K562 (cell line): Measurements from ENCODE around the gene PPIL1. TPM values are rescaled to one million over a fixed set of nuclear protein-coding genes. Genes with fewer than 3 reads are reported as not detected.

Source experiments
- ATAC-seq: fragments of 200-7000 bp; cut with Tn5 transposase; 3 replicates; pipeline ENCODE4 v1.9.1; 2020; ENCODE audit warnings: moderate library complexity
- BruUV-seq: library from RNA; stranded (reverse); fragments of 400-500 nt; replicated peaks from 2 replicates; lab custom pipeline; 2021; lab: Mats Ljungman, UMichigan
- CTCF ChIA-PET: fragments of 300-600 bp; formaldehyde crosslinking; extraction: SDS; loops from one replicate; lab custom pipeline; 2021; ENCODE audit warnings: low intra/inter-chr PET ratio; lab: Yijun Ruan, JAX
- POLR2A ChIA-PET: fragments of 300-600, 350-650 bp; sonication (Branson Sonifier 250); formaldehyde crosslinking; extraction: SDS; loops from one replicate; lab custom pipeline; 2021; ENCODE audit warnings: antibody characterized with exemption, inconsistent platforms; lab: Yijun Ruan, JAX
- DNase-seq, 4 experiments: peaks; one replicate each; pipeline versions ENCODE4 v3.0.0 to v3.0.0-alpha.2; 2011 to 2018; ENCODE audit warnings: low spot score in 3 of 4, mixed read lengths in 3 of 4; ENCODE audit errors: extremely low read depth in 1 of 4
- FAIRE-seq: peaks from 2 replicates; lab custom pipeline; 2011; peaks lifted over from hg19 to GRCh38; lab: Jason Lieb, UNC
- H2AFZ ChIP-seq: 2 replicates; pipeline ENCODE4 v1.6.0; 2011; ENCODE audit warnings: low read depth, low read length, control low read depth, inconsistent platforms
- H3K27ac ChIP-seq: fragments of 200-600 bp; 3 replicates; pipeline ENCODE4 v1.8.0; 2011; ENCODE audit warnings: low read depth, mild to moderate bottlenecking, control low read depth, inconsistent platforms, low read length, moderate library complexity, mixed read lengths; ENCODE audit errors: extremely low read depth
- H3K27me3 ChIP-seq, 2 experiments: fragments of 300-600 bp in 1 of 2; 2 replicates in 1 of 2; 3 replicates in 1 of 2; pipeline versions ENCODE4 v1.6.0 to v1.8.0; 2011; ENCODE audit warnings: inconsistent platforms in 2 of 2, low read length in 2 of 2, mild to moderate bottlenecking in 1 of 2, mixed read lengths in 1 of 2, moderate library complexity in 1 of 2; ENCODE audit not compliant: control insufficient read depth in 2 of 2, insufficient read depth in 2 of 2
- H3K36me3 ChIP-seq: fragments of 300-600 bp; 3 replicates; pipeline ENCODE4 v1.8.0; 2011; ENCODE audit warnings: mild to moderate bottlenecking, low read length, inconsistent platforms; ENCODE audit not compliant: control insufficient read depth, insufficient read depth
- H3K4me1 ChIP-seq, 2 experiments: fragments of 200-600 bp in 1 of 2; replicated peaks in 1 of 2; 2 replicates in 1 of 2; 3 replicates in 1 of 2; pipeline versions ENCODE4 v1.5.1 to v1.8.0; 2011; ENCODE audit warnings: inconsistent platforms in 2 of 2, low read length in 2 of 2, mild to moderate bottlenecking in 1 of 2, mixed read lengths in 1 of 2, moderate library complexity in 1 of 2; ENCODE audit not compliant: control insufficient read depth in 2 of 2, insufficient read depth in 2 of 2
- H3K4me2 ChIP-seq: 2 replicates; pipeline ENCODE4 v1.6.1; 2011; ENCODE audit warnings: low read length, control low read depth, inconsistent platforms, mixed read lengths; ENCODE audit not compliant: insufficient read depth
- H3K4me3 ChIP-seq: fragments of 200-600 bp; sonication (generic), shearing (Covaris generic); 2 replicates; pipeline ENCODE4 v1.5.1; 2016; ENCODE audit warnings: control low read depth, inconsistent platforms
- H3K79me2 ChIP-seq: fragments of 200-600 bp; 3 replicates; pipeline ENCODE4 v1.8.0; 2011; ENCODE audit warnings: low read length, inconsistent platforms; ENCODE audit not compliant: control insufficient read depth, insufficient read depth
- H3K9ac ChIP-seq, 2 experiments: 2 replicates each; pipeline versions ENCODE4 v1.6.0 to v1.6.1; 2011; ENCODE audit warnings: low read depth in 2 of 2, low read length in 2 of 2, control low read depth in 1 of 2, inconsistent platforms in 1 of 2, mild to moderate bottlenecking in 1 of 2, mixed read lengths in 1 of 2; ENCODE audit not compliant: insufficient read depth in 1 of 2
- H3K9me1 ChIP-seq: one replicate; pipeline ENCODE4 v1.6.0; 2011; ENCODE audit warnings: inconsistent platforms, mild to moderate bottlenecking, low read length, moderate library complexity; ENCODE audit not compliant: control insufficient read depth, insufficient read depth
- H3K9me3 ChIP-seq: replicated peaks from 2 replicates; pipeline ENCODE4 v1.5.1; 2011; ENCODE audit warnings: low read depth, low read length, inconsistent platforms; ENCODE audit not compliant: control insufficient read depth, insufficient read depth
- H4K20me1 ChIP-seq: replicated peaks from 2 replicates; pipeline ENCODE4 v1.6.1; 2011; ENCODE audit warnings: low read length, inconsistent platforms, mixed read lengths; ENCODE audit not compliant: control insufficient read depth, insufficient read depth
- ADNP ChIP-seq: fragments of 200-800 bp; sonication (Bioruptor generic); IDR thresholded peaks from 2 replicates; pipeline ENCODE4 v1.6.1; 2016; ENCODE audit warnings: missing genetic modification characterization, missing compliant biosample characterization
- BCOR ChIP-seq: fragments of 450-650 bp; IDR thresholded peaks from 2 replicates; pipeline ENCODE4 v1.6.1; 2016
- CEBPG ChIP-seq, 3 experiments: fragments of 200-800 bp in 1 of 3; sonication (Bioruptor generic) in 1 of 3; sonication (generic) in 1 of 3; formaldehyde crosslinking in 1 of 3; IDR thresholded peaks in 2 of 3; conservative IDR thresholded peaks in 1 of 3; 2 replicates each; pipeline versions ENCODE4 v1.6.1 to v1.8.0; 2016 to 2022; ENCODE audit warnings: missing compliant biosample characterization in 2 of 3, missing genetic modification characterization in 2 of 3, mild to moderate bottlenecking in 1 of 3, missing genetic modification reagents in 1 of 3
- E2F3 ChIP-seq: fragments of 250-450 bp; sonication (Bioruptor Pico); IDR thresholded peaks from 2 replicates; pipeline ENCODE4 v1.4.0; 2020; ENCODE audit warnings: mild to moderate bottlenecking
- ETV6 ChIP-seq, 3 experiments: fragments of 150-350 bp in 1 of 3; sonication (generic) in 1 of 3; formaldehyde crosslinking in 1 of 3; IDR thresholded peaks; 2 replicates each; pipeline versions ENCODE4 v1.6.1 to v1.8.0; 2014 to 2022; ENCODE audit warnings: borderline replicate concordance in 2 of 3, low read depth in 2 of 3, antibody characterized with exemption in 1 of 3, low read length in 1 of 3, mild to moderate bottlenecking in 1 of 3, missing genetic modification reagents in 1 of 3
- EWSR1 ChIP-seq: fragments of 450-650 bp; IDR thresholded peaks from 2 replicates; pipeline ENCODE4 v1.6.1; 2018; ENCODE audit warnings: borderline replicate concordance, mild to moderate bottlenecking, low read depth, moderate library complexity; ENCODE audit not compliant: partially characterized antibody
- FOS ChIP-seq: IDR thresholded peaks from 3 replicates; pipeline ENCODE4 v1.6.1; 2011; ENCODE audit not compliant: insufficient read length; ENCODE audit errors: extremely low read depth
- GATA2 ChIP-seq: sonication (generic); formaldehyde crosslinking; IDR thresholded peaks from 2 replicates; pipeline ENCODE4 v1.4.0; 2020; ENCODE audit warnings: mild to moderate bottlenecking, missing genetic modification reagents
- HDAC3 ChIP-seq: fragments of 450-650 bp; IDR thresholded peaks from 2 replicates; pipeline ENCODE4 v1.6.1; 2018; ENCODE audit warnings: borderline replicate concordance, mild to moderate bottlenecking, moderate library complexity; ENCODE audit not compliant: partially characterized antibody
- HES1 ChIP-seq: fragments of 450-650 bp; IDR thresholded peaks from 2 replicates; pipeline ENCODE4 v1.6.1; 2016; ENCODE audit warnings: low read depth, mild to moderate bottlenecking, moderate library complexity
- ILK ChIP-seq: fragments of 450-650 bp; IDR thresholded peaks from 2 replicates; pipeline ENCODE4 v1.6.1; 2016; ENCODE audit warnings: missing genetic modification characterization, low read depth, mild to moderate bottlenecking, missing compliant biosample characterization, moderate library complexity, borderline replicate concordance
- KAT7 ChIP-seq: sonication (generic); formaldehyde crosslinking; IDR thresholded peaks from 2 replicates; pipeline ENCODE4 v1.8.0; 2022; ENCODE audit warnings: missing genetic modification reagents, mild to moderate bottlenecking, borderline replicate concordance
- NFRKB ChIP-seq: fragments of 450-650 bp; IDR thresholded peaks from 2 replicates; pipeline ENCODE4 v1.6.1; 2016; ENCODE audit warnings: low read depth
- NR2C2 ChIP-seq, 2 experiments: fragments of 200-800 bp in 1 of 2; sonication (Bioruptor generic) in 1 of 2; sonication (generic) in 1 of 2; formaldehyde crosslinking in 1 of 2; IDR thresholded peaks; 2 replicates each; pipeline versions ENCODE4 v1.6.1 to v1.8.0; 2016 to 2022; ENCODE audit warnings: mild to moderate bottlenecking in 1 of 2, missing compliant biosample characterization in 1 of 2, missing genetic modification characterization in 1 of 2, missing genetic modification reagents in 1 of 2
- RBM25 ChIP-seq: fragments of 200-400 bp; formaldehyde crosslinking; IDR thresholded peaks from 2 replicates; pipeline ENCODE4 v1.6.1; 2018; ENCODE audit warnings: low read length, low read depth, moderate library complexity; ENCODE audit not compliant: severe bottlenecking
- SAFB ChIP-seq: fragments of 200-400 bp; formaldehyde crosslinking; IDR thresholded peaks from 2 replicates; pipeline ENCODE4 v1.6.1; 2017; ENCODE audit warnings: low read depth, low read length, borderline replicate concordance
- STAG1 ChIP-seq: sonication (generic); formaldehyde crosslinking; IDR thresholded peaks from 2 replicates; pipeline ENCODE4 v1.5.0; 2020; ENCODE audit warnings: missing genetic modification reagents, borderline replicate concordance
- TEAD2 ChIP-seq: fragments of 450-650 bp; IDR thresholded peaks from 2 replicates; pipeline ENCODE4 v1.6.1; 2016; ENCODE audit warnings: missing genetic modification characterization, control low read depth, missing compliant biosample characterization
- YBX1 ChIP-seq: fragments of 450-650 bp; IDR thresholded peaks from 2 replicates; pipeline ENCODE4 v1.7.1; 2016; ENCODE audit warnings: mild to moderate bottlenecking
- ZNF311 ChIP-seq: fragments of 250-450 bp; sonication (Bioruptor Pico); IDR thresholded peaks from 2 replicates; pipeline ENCODE4 v1.4.0; 2020; ENCODE audit warnings: mild to moderate bottlenecking, moderate library complexity
- WGBS: fragments of 100-300 bp; shearing (Covaris generic); methylation state at CpG from one replicate; pipeline ENCODE4 v1.1.6; 2016; ENCODE audit warnings: low coverage, mixed read lengths; ENCODE audit not compliant: insufficient coverage; ENCODE audit errors: missing lambda C conversion rate; 5-methylcytosine and 5-hydroxymethylcytosine counted together
- in situ Hi-C: fragments of 300-500 bp; cut with MboI; formaldehyde crosslinking; loops from 4 replicates; pipeline ENCODE4 v1.15.0; 2018; ENCODE audit warnings: inconsistent platforms, mixed read lengths
- intact Hi-C: fragments of 100-400 bp; cut with micrococcal nuclease; formaldehyde crosslinking; loops from 2 replicates; pipeline ENCODE4 v1.14.2; 2022
- polyA plus RNA-seq, 8 experiments: library from polyadenylated mRNA; depleted of rRNA in 4 of 8; stranded (reverse) in 5 of 8; unstranded in 3 of 8; fragments of >200 nt; fragmentation: Nextera tagmentation in 2 of 8; fragmentation: Illumina TruSeq in 1 of 8; extraction: Ambion mirVana in 2 of 8; extraction: Trizol in 1 of 8; gene quantifications; 2 replicates each; pipeline versions ENCODE4 v1.2.1 to v1.2.3, GENCODE V29; 2011 to 2014; ENCODE audit warnings: inconsistent platforms in 1 of 8, missing spikeins in 1 of 8
- total RNA-seq, 7 experiments: library from RNA; depleted of rRNA in 6 of 7; stranded (reverse); fragments of >200 nt in 6 of 7; fragmentation: Illumina TruSeq in 2 of 7; extraction: Trizol in 2 of 7; gene quantifications; 2 replicates each; pipeline versions ENCODE4 v1.2.1 to v1.2.3, GENCODE V29; 2011 to 2021; ENCODE audit warnings: low replicate concordance in 1 of 7

Gene PPIL1
- total and polyA plus RNA-seq, 9 of the 15 experiments (the other 6 are each of a cell fraction or from before 2014, with no cell fraction given), result 65.8 to 205 (median 130) TPM

- TF ChIP-seq KAT7 (CRISPR knock-in tag) (0 out of 2 replicates have a peak, but pooled peaks have one; percentile 23), ILK (tag) (no peak), TEAD2 (tag) (no peak), SAFB (no peak), ETV6 (IDR thresholded peaks at IDR 0.05; ENCODE audit: borderline replicate concordance in 1 of 2, low read depth in 2 of 2, low read length in 1 of 2) (no peak), ETV6 (CRISPR knock-in tag; IDR thresholded peaks at IDR 0.05; ENCODE audit: borderline replicate concordance) (no peak)
- TF ChIP-seq, all 486 proteins: peak for 2
Measured at GRCh38 chr6:36824253-36824652, 50.4 kb downstream of the PPIL1 start (continued).

DNA sequence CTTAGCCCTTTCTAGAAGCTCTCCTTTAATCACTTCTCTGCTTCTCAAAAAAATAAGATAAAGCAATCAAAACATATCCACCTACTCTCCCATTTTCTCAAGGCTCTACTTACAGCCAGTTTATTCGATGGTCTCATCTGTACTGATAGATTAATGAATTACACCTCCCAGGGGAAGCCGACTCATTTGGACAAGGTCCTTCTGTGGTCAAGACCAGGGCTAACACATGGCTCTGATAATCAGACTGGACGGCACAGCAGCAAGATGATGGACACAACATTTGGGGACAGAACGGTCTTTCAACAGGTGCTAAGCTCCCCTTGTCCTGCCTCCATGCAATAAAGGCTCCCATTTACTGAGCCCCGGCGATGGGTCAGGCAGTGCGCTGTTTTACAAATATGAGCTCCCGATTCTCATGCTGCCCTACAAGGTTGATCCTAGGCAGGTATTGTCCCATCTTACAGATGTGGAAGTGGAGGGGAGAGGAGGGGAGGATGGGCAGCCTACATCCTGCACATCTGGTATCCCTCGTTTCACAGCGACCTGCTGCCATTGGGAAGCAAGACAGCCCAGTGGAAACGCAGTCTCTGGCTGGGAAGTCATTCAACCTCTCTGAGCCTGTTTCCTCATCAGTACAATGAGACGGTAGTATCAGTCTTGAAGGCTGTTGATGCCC is 51.0 kb downstream of the PPIL1 start:
- H3K4me2 ChIP-seq, result no peak overlapping the region
- H3K9ac ChIP-seq, result peak overlapping the region in 1 of 2 experiments; percentile 11; a peak in 1 of 4 replicates
- 57% methylated on average over 12 of the region's 12 CpGs for WGBS
- TF ChIP-seq E2F3 (CRISPR knock-in tag), result no peak
- no peak for TF ChIP-seq HES1
- no peak for TF ChIP-seq HDAC3
- 0 out of 2 replicates have a peak, but pooled peaks have one; percentile 48 for TF ChIP-seq ADNP (tag)
- TF ChIP-seq RBM25, result peak; percentile 60
- no peak for TF ChIP-seq EWSR1
- no peak for TF ChIP-seq STAG1
- no peak for TF ChIP-seq NR2C2 (CRISPR knock-in tag; IDR thresholded peaks at IDR 0.05)
- no peak for TF ChIP-seq NR2C2 (tag; IDR thresholded peaks at IDR 0.05)
- TF ChIP-seq BCOR, result peak; percentile 67
- no peak for TF ChIP-seq FOS
- TF ChIP-seq CEBPG (CRISPR knock-in tag; IDR thresholded peaks at IDR 0.05), result no peak
- TF ChIP-seq CEBPG (tag; conservative IDR thresholded peaks at IDR 0.05 in 1 of 2, IDR thresholded peaks at IDR 0.05 in 1 of 2), result no peak
- TF ChIP-seq YBX1, result no peak
- TF ChIP-seq ZNF311 (CRISPR knock-in tag), result no peak
- TF ChIP-seq GATA2 (CRISPR knock-in tag), result 0 out of 2 replicates have a peak, but pooled peaks have one; percentile 30
- no peak for TF ChIP-seq NFRKB

More for the DNA sequence above, 51.0 kb downstream of the PPIL1 start:
- Histone ChIP-seq H3K27me3 (no peaks in the 10 kb centered on the region), H4K20me1 (no peaks in the 10 kb centered on the region), H3K9me3 (no peaks in the 10 kb centered on the region), H3K79me2 (no peaks in the 10 kb centered on the region), H2AFZ (no peak overlapping the region; the same call in 1 of the 2 replicates), H3K27ac (no peak overlapping the region), H3K4me3 (no peak overlapping the region), H3K9me1 (no peaks in the 10 kb centered on the region), H3K36me3 (no peaks in the 10 kb centered on the region), H3K4me1 (peaks cover 34 to 65% of the 10 kb centered on the region in 2 experiments)
- BruUV-seq, result no TSS peak
- FAIRE-seq (no peak), ATAC-seq (no peak), DNase-seq (no peak)
- in situ Hi-C loops (no loop called here), intact Hi-C loops (no loop called here)
- ChIA-PET POLR2A (interaction anchor here (2.7 kb wide), 1 partner anchor 9 kb away, joined by 7 read pairs; no protein-coding TSS in a partner anchor), CTCF (no interaction called here)
